Measurements from ENCODE around the gene GPNMB. TPM values are rescaled to one million over a fixed set of nuclear protein-coding genes. Genes with fewer than 3 reads are reported as not detected.

The GPNMB gene
- total RNA-seq, 4 donors from 2014 or later = 48.1 to 136 (median 70.4) TPM

GRCh38 chr7:23272275-23272674, 25.7 kb downstream of the GPNMB start:
- peaks cover 0 to 57% of the 10 kb centered on the region in 2 donors for H3K36me3 ChIP-seq
- 93 to 100% methylated on average over 1 of the region's 2 CpGs for WGBS, 2 donors (ENCODE audit: low coverage in 1 of 2)

GRCh38 chr7:23273141-23273599, 26.6 kb downstream of the GPNMB start:
- no peak for TF ChIP-seq POLR2AphosphoS5 (IDR thresholded peaks at IDR 0.05)
- TF ChIP-seq POLR2A (IDR thresholded peaks at IDR 0.05) = no peak
- peak; percentile 22 to 75 (median 54) for TF ChIP-seq CTCF (IDR thresholded peaks at IDR 0.05)
- TF ChIP-seq EP300 (IDR thresholded peaks at IDR 0.05) = no peak
- Histone ChIP-seq H3K4me3 (no peak overlapping the region), H3K27ac (no peak overlapping the region), H3K27me3 (peaks cover 6% of the 10 kb centered on the region), H3K4me1 (no peaks in the 10 kb centered on the region), H3K9me3 (no peaks in the 10 kb centered on the region), H3K36me3 (peaks cover 0 to 49% of the 10 kb centered on the region in 2 donors)
- ATAC-seq = peak; percentile 74
- 11 to 13% methylated on average over 7 to 11 of the region's 11 CpGs for WGBS, 2 donors (ENCODE audit: low coverage in 1 of 2)

More at GRCh38 chr7:23272275-23272674, 25.7 kb downstream of the GPNMB start:
- Histone ChIP-seq H3K27ac (no peak overlapping the region), H3K9me3 (no peaks in the 10 kb centered on the region), H3K27me3 (peaks cover 6% of the 10 kb centered on the region), H3K4me3 (no peak overlapping the region), H3K4me1 (no peaks in the 10 kb centered on the region)
- ATAC-seq = no peak
- TF ChIP-seq EP300 (IDR thresholded peaks at IDR 0.05) = no peak
- no peak for TF ChIP-seq POLR2A (IDR thresholded peaks at IDR 0.05)
- TF ChIP-seq CTCF (IDR thresholded peaks at IDR 0.05) = no peak
- no peak for TF ChIP-seq POLR2AphosphoS5 (IDR thresholded peaks at IDR 0.05)

- Histone ChIP-seq H3K27ac (no peak overlapping the region), H3K27me3 (peaks cover 6% of the 10 kb centered on the region), H3K9me3 (no peaks in the 10 kb centered on the region), H3K36me3 (peaks cover 0 to 29% of the 10 kb centered on the region in 2 donors), H3K4me3 (no peak overlapping the region), H3K4me1 (no peaks in the 10 kb centered on the region)
- TF ChIP-seq POLR2AphosphoS5 (IDR thresholded peaks at IDR 0.05) = no peak
- WGBS, 2 donors (ENCODE audit: low coverage in 1 of 2) = 73 to 81% methylated on average over 5 of the region's 5 CpGs
- ATAC-seq = no peak
Observed at GRCh38 chr7:23275912-23276311, 29.3 kb downstream of the GPNMB start.

GRCh38 chr7:23276376-23276775, 29.8 kb downstream of the GPNMB start:
- peaks cover 6% of the 10 kb centered on the region for H3K27me3 ChIP-seq
- no peak for ATAC-seq
- WGBS, 2 donors (ENCODE audit: low coverage in 1 of 2) = 44 to 60% methylated on average over 1 to 3 of the region's 5 CpGs
- H3K4me3 ChIP-seq = no peak overlapping the region
- no peaks in the 10 kb centered on the region for H3K9me3 ChIP-seq
- H3K36me3 ChIP-seq = peaks cover 0 to 25% of the 10 kb centered on the region in 2 donors
- no peaks in the 10 kb centered on the region for H3K4me1 ChIP-seq
- TF ChIP-seq EP300 (IDR thresholded peaks at IDR 0.05) = no peak
- TF ChIP-seq CTCF (IDR thresholded peaks at IDR 0.05) = no peak
- no peak for TF ChIP-seq POLR2A (IDR thresholded peaks at IDR 0.05)
- TF ChIP-seq POLR2AphosphoS5 (IDR thresholded peaks at IDR 0.05) = no peak
- no peak overlapping the region for H3K27ac ChIP-seq

GRCh38 chr7:23276947-23277346, 30.4 kb downstream of the GPNMB start:
- Histone ChIP-seq H3K36me3 (peaks cover 0 to 19% of the 10 kb centered on the region in 2 donors), H3K27me3 (peaks cover 3% of the 10 kb centered on the region), H3K4me3 (no peak overlapping the region), H3K27ac (no peak overlapping the region), H3K9me3 (no peaks in the 10 kb centered on the region), H3K4me1 (no peaks in the 10 kb centered on the region)
- ATAC-seq = no peak
- no CpG with 5 or more reads among the region's 3 CpGs for WGBS, 2 donors (ENCODE audit: low coverage in 1 of 2)
- TF ChIP-seq EP300 (IDR thresholded peaks at IDR 0.05) = no peak
- no peak for TF ChIP-seq POLR2A (IDR thresholded peaks at IDR 0.05)
- no peak for TF ChIP-seq CTCF (IDR thresholded peaks at IDR 0.05)
- TF ChIP-seq POLR2AphosphoS5 (IDR thresholded peaks at IDR 0.05) = no peak

Data from gastroesophageal sphincter (tissue), 4 donors.